ENCODE data around the gene SLC6A17. TPM values are rescaled to one million over a fixed set of nuclear protein-coding genes. Genes with fewer than 3 reads are reported as not detected.

Gene SLC6A17
- total and polyA plus RNA-seq, 2 donors (not counting 3 experiments of a cell fraction or from before 2014, with no cell fraction given) = 0.03 TPM; not detected in 1

GRCh38 chr1:110187139-110187890 lies 37.0 kb downstream of the SLC6A17 start:
- Histone ChIP-seq H2AFZ (ENCODE audit: low read depth, low read length) (no peak overlapping the region), H3K9me3 (replicated peaks; ENCODE audit: control insufficient read depth, insufficient read depth, low read length) (no peaks in the 10 kb centered on the region), H3K9ac (replicated peaks; ENCODE audit: extremely low read depth, insufficient read depth, low read length) (no peak overlapping the region), H3K27ac (ENCODE audit: insufficient read depth, low read depth, low read length) (no peak overlapping the region), H3K27me3 (ENCODE audit: control insufficient read depth in 2 of 2, insufficient read depth in 2 of 2, low read length in 2 of 2) (peaks cover 6 to 24% of the 10 kb centered on the region in 2 experiments), H3K4me2 (ENCODE audit: insufficient read depth, low read length) (no peak overlapping the region), H4K20me1 (replicated peaks; ENCODE audit: control insufficient read depth, extremely low read depth, insufficient read depth, low read length) (no peaks in the 10 kb centered on the region), H3K79me2 (ENCODE audit: control insufficient read depth, insufficient read depth, low read length) (no peaks in the 10 kb centered on the region), H3K9me1 (replicated peaks; ENCODE audit: control insufficient read depth, extremely low read depth, insufficient read depth, low read length) (no peaks in the 10 kb centered on the region), H3K4me1 (ENCODE audit: control insufficient read depth, extremely low read depth, insufficient read depth, low read length) (no peaks in the 10 kb centered on the region), H3K4me3 (replicated peaks in 1 of 3; ENCODE audit: insufficient read depth in 1 of 3, low read depth in 1 of 3, low read length in 3 of 3) (no peak overlapping the region), H3K36me3 (ENCODE audit: control insufficient read depth in 2 of 2, extremely low read depth in 1 of 2, insufficient read depth in 2 of 2, low read length in 2 of 2) (no peaks in the 10 kb centered on the region)
- ChIA-PET POLR2A (no interaction called here), CTCF (interaction anchor here (1.0 to 1.9 kb wide), 7 partner anchors 10 to 308 kb away, joined by 3 to 10 read pairs (median 4); no protein-coding TSS in a partner anchor)
- intact Hi-C loops (cut with micrococcal nuclease) (no loop called here), dilution Hi-C loops (cut with MboI; ENCODE audit: extremely low pct_ligation_motif_present, low sequenced_read_pairs) (no loop called here)
- BruUV-seq (replicated peaks) = no TSS peak
- no peak for TF ChIP-seq JUN (IDR thresholded peaks at IDR 0.05; ENCODE audit: borderline replicate concordance, insufficient read depth, insufficient read length, low read depth)
- TF ChIP-seq CTCF (IDR thresholded peaks at IDR 0.05; ENCODE audit: extremely low read depth in 1 of 2, insufficient read depth in 1 of 2, low read depth in 1 of 2, low read length in 2 of 2) = no peak
- no peak for TF ChIP-seq POLR2A (IDR thresholded peaks at IDR 0.05; ENCODE audit: low read depth, low read length)
- TF ChIP-seq FOS (IDR thresholded peaks at IDR 0.05; ENCODE audit: borderline replicate concordance, insufficient read depth, low read length) = no peak
- FAIRE-seq (no peak), DNase-seq (ENCODE audit: low read depth, low spot score) (no peak)
